CD4-positive, alpha-beta T cell treated with Interleukin-6 at 100 ng/mL for 8 hours (primary cell): ENCODE data around the gene MTA3.
"Not testable (repeated sequence)": the region's sequence is repeated elsewhere in the genome, so short reads cannot be mapped to it uniquely, and the experiment has no call there.

Experiments
- DNase-seq: peaks from one replicate; pipeline ENCODE4 v3.0.0-alpha.2; 2020; ENCODE audit warnings: mixed read lengths, low spot score

The MTA3 gene

DNA sequence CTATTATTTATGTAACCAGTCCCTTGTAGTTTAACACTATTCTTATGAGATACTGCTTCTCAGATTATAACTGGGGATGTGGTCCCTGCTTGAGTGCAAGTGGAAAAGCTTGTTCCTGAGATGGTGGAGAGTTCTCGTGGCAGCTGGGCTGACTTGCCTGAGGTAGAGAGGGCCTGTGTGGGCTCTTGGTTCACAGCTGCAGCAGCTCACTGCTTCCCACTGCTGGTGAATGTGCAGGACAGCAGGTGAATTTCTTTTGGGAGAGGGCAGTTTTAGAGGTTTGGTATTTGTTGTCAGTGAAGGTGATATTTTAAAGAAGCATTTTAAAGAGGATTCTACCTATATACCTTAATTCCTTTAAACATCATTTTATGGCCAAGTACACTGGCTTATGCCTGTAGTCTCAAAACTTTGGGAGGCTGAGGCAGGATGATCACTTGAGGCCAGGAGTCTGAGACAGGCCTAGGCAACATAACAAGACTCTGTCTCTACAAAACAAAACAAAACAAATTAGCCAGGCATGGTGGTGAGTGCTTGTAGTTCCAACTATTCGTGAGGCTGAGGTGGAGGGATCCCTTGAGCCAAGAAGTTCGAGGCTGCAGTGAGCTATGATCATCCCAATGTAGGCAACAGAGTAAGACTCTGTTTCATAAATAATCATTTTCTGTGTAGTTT lies 94.8 kb downstream of the MTA3 start:
- peak; percentile 72 for DNase-seq

DNA sequence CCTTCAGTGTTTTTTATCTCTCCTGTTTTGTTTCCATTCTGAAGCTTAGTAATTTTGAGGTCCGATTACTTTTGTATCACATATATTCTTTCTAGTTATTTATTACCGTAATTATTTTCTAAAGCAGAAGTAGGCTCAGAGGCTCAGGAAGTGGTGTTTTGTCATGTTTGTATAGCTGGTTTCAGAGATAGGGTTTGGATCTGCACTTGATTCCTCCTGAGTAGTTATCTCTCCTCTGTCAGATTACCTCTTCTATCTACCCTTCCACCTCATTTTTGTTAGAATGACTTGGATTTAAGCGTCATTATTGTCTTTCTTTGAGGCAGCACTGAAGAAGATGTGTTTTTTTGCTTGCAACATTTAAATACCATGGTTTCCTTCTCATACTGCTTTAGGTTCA lies 95.4 kb downstream of the MTA3 start:
- DNase-seq: no peak

DNA sequence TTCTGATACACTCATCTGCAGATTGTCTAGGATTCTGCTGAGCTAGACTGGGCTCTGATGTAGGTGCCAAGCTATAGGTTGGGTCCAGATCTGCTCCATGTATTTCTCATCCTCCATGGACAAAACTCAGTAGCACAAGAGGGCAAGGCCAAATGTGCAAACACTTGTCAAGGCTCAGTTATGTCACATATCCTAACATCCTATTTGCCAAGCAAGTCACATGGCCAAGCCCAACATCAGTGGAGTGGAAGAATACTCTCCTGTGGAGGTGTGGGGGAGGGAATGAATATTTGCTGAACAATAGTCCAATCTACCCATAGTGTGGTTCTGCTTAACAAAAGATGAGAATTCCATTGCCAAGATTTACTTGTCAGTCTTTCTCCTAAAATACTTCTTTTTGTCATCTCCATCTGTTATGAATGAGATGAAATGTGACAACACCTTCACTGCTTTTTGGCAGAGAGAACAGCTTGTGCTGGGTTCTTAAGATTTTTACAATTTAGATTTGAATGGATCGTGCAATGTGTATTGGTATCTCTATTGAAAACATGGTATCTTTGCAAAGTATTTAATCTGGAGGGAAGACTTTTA lies 105.7 kb downstream of the MTA3 start:
- DNase-seq: no peak

DNA sequence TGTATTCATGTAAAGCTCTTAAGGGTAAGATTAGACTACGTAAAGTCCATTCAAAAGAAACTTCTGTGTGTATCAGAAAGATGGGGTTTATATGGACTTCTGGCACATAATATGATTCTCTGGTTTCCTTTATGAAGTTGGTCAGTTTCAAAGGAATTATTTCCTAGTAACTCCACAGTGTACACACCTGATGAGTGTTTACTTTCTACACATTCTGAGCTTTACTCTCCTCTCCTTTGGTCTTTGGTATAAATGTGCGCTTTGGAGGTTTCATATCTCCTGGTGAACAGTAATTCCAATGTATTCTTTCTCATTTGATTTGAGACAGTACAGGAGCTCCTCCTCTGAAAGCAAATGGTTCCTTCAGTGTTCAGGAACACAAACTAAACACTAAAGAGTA lies 107.4 kb downstream of the MTA3 start:
- no peak for DNase-seq

DNA sequence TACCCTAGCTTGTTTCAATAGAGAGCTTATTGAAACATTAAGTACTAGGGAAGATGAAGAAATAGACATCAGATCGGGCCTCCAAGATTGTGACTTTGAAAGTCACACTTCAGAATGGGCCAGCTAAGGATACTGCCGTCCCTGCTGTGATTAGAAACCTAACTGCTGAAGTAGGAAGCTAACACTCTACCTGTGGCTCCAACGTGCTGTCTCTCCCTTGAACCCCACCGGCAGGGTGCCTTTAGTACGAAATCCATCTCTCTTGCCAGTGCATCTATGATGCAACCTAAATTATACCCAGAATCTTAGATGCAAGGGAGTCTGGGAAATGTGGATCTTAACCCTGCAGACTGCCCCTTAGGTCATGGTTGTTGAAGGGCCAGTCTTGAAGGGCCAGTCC lies 116.9 kb downstream of the MTA3 start:
- no peak for DNase-seq

DNA sequence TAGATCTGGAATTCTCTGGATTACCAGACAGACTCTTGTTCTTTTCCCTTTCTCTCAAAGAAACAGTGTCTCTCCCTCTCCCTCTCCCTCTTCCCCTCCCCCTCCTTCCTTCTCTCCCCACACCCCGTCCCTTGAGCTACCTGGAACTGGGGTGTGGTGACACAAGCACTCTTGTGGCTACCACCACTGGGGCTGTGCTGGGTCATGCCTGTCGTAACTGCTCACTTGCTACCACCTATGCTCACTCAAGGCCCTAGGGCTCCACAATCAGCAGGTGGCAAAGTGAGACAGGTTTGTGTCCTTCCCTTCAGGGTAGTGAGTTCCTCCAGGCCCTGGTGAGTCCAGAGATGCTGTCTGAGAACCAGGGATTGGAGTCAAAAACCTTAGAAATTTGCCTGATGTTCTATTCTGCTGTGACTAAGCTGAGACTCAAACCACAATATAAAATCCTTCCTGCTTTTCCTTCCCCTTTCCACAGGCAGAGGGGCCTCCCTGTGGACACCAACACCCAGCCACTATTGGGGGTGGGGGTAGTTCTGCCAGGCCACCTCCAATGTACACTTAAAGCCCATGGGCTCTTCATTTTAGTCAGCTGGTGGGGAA lies 124.7 kb downstream of the MTA3 start:
- DNase-seq: no peak

DNA sequence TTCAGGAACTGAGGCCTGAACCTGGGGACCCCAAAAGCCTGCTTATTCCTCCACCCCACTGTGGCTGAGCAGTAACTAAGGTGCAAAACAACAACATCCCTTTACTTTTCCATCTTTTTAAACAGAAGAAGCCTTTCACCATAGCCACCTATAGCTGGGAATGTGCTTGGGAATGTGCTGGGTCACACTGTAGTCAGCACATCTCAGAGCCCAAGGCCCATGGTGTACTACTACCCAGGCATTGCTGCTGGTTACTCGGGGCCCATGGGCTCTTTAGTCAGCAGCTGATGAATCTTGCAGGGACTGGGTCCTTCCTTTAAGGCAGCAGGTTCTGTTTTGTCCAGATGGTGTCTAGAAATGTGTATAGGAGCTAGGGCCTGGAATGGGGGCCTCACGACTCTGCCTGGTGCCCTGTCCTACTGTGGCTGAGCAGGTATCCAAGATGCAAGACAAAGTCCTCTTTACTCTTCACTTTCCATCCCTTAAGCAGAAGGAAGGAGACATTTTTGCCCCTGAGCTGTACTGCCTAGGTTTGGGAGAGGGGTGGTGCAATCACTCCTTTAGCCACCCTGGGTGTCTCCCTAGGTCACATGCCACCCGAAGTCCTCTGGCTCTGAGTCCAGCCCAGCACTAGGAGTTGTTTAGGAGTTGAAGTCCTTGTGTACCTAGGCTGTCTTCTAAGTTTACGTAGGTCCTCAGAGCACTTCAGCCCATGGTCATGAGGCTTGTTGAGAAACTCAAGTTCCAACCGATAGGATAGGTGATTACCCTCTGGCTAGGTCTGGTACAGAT lies 125.5 kb downstream of the MTA3 start:
- no peak for DNase-seq

DNA sequence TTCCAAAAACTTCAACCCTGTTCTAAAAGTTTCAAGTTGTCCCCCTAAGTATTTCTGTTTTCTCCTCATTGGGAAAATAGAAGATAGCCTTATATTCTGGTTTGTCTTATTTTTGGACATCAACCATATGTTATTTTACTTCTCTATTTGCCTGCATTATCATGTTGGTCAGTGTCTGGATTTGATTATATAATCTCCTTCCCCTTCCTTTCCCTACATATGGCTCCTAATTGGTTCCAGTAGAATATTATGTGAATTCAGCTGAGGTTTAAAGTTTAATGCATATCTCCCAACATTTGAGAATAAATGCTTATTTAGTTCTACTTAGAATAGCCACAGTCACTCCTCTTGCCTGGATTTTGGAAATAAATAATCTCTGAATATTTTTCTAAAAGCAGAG lies 128.6 kb downstream of the MTA3 start:
- no peak for DNase-seq

DNA sequence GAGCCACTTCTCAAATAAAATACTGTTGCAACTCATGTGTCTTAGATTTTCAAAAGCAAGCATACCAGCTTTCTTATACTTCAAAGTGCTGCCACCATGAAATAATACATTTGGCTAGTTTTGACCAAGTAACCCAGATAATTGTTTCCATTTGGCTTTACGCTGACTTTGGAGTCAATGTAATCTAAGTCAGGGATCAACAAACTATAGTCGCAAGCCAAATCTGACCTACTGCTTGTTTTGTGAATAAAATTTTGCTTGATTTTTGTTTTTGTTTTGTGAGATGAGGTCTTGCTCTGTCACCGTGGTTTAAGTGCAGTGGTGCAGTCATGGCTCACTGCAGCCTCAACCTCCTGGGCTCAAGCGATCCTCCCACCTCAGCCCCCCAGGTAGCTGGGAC lies 130.5 kb downstream of the MTA3 start:
- DNase-seq: no peak

DNA sequence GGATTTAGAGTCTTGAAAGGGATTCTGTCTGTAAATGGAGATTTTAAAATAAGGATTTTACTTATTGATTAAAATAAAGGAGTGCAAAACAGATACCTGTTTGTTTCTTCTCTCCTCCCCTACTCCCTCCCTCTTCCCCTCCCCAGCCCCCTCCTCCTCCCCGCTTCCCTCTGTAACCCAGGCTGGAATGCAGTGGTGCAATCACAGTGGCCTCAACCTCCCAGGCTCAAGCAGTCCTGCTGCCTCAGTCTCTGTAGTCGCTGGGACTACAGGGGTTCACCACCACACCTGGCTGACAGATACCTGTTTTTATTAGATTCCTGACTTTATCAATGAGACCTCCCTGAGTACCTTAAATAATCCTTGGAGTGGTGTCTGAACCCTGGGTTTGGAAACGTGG lies 138.4 kb downstream of the MTA3 start:
- no peak for DNase-seq

DNA sequence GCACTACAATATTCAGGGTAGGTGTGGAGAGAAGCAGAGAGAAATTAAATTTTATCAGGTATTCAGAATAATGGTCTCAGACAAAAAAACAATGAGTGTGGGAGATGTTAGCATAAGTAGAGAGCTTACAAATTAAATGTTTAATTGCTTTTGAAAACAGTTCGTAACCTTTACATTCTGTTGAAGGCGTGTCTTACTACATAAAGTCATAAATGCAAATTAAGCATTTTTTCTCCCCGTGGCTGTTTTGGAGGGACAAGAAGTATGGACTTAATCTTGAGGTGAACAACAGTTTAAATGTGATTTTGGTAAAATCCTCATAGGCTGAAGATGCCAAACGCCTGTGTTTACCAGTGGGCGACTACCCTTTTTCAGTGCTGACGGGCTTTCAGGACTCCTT lies 139.7 kb downstream of the MTA3 start:
- DNase-seq: no peak

DNA sequence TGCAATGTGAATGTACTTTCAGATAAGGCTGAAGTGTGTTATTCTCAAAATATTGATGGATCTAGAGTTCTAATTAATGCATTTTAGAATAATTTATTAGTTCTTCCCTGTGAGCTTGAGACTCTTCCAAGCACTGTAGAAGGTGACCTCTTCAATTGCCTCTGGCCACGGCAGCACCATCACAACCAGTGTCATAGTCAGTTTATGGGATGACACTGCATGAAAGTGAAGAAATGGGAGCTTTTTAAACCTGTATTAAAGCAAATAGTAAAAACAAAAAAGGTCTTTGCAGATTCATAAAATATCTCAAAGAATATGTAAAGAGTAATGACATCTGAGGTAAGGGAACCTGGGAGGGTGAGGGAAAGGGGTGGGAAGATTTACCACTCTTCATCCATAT lies 143.5 kb downstream of the MTA3 start:
- DNase-seq: no peak

DNA sequence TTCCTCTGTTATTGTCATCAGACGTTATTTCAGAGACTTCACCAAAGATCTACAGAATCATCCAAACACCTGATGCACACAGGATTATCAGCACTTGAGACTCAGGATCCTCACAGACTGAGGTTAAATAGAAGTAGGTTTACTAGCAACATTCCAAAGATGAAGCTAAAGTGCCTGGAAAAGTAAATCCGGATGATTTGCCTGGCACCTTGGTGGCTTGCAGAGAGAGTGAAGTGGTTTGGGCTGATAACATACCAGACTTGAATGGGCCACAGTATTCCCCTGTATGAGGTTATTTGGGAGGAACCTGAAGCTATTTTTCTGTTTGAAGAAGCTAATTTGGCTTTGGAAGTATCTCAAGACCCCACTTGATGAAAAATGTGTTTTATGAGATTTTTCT lies 144.5 kb downstream of the MTA3 start:
- DNase-seq: no peak

DNA sequence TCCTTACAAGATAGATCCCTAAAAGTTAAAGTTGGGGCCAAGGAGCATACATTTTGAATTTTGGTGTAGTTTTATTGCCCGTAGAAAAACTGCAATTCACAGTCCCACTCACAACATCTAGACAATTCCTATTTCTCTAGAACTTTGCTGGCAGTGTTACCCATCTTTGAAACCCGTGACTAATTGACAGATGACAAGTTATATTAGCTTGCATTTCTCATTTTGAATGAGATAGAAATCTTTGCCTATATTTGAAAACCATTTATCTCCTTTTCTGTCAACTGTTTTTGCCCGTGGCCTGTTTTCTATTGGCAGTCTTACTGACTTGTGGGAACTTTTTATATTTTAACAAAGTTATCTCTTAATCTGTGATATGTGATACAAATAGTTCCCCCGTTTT lies 145.5 kb downstream of the MTA3 start:
- no peak for DNase-seq

DNA sequence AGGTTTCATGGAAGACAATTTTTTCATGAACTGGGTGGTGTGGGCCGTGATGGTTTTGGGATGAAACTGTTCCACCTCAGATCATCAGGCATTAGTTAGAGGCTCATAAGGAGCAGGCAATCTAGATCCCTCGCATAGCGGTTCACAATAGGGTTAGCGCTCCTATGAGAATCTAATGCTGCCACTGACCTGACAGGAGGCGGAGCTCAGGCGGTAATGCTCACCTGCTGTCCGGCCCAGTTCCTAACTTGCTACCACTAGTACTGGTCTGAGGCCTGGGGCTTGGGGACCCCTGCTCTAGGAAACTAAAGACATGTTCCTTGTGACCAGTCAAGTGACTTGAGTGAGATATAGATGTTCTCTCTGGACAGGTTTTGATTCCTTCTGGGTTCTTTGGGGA lies 146.3 kb downstream of the MTA3 start:
- no peak for DNase-seq

DNA sequence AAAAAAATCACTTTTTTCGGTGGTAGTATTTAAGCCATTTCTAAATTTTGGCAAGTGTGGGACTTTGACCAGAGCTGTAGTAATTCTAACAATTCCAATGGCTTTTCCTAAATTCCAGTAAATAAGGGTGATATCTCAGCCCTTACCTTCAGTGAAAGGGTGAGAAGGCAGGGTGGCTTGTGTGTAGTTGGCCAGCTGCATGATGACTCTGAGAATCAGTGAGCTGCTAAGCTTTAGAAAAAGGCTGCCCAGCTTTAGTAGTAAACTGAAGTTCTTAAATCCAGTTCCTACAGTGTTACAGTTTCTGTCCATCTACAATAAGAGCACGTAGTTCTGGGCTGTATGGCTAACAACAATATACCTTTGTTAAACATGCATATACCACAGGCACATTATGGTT lies 153.5 kb downstream of the MTA3 start:
- DNase-seq: no peak

DNA sequence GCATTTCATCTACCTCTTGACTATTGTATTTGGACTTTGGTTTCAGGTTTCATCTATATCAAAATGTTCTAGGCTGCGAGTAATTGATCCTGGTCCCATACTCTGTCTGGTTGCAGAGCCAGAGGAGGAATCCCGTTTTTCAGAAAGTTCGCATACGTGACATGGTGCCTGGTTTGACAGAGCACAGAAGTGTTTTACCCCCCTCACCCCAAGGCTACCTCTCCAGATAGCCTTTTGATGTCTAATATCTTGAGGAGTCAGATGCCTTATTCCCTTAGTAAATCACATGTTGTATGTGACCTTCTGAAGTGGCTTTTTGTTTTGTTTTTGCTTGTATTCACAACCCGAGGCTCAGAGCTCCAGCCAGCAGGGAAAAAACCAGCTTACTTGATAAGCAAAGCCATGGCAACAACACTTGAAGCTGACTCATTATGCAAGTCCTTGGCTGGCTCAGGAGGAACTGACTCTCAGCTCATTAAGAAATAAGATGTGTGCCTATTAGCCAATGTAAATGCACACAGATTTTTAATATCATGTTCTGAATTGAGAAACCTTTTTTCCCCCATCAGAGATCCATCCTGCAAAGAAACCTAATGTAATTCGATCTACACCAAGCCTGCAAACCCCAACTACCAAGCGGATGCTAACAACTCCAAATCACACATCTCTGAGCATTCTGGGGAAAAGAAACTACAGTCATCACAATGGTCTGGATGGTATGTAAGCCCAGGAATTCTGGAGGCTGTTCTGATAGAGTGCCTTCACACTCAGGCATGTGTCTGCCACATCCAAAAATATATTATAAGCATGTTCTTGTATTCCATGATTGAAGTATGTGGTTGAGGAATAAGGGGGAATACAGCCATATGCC lies 154.1 kb downstream of the MTA3 start:
- DNase-seq: no peak

DNA sequence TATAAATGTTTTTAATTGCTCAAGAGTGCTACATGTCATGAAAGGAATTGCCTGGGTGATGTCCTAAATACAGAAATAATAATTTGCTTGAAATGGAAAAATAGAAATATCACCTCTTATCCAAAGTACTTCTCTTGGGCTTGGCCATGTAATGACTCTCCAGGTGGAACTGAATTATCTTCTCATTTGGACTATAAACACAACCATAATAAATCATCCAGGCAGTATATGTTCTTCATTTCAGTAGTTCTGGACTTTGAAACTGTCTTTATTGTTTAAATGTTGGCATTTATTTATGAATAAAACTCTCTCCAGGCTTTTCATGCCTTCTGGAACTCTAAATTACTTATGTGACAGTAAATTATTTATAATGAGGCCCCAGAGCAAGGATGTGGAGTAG lies 155.0 kb downstream of the MTA3 start:
- no peak for DNase-seq

DNA sequence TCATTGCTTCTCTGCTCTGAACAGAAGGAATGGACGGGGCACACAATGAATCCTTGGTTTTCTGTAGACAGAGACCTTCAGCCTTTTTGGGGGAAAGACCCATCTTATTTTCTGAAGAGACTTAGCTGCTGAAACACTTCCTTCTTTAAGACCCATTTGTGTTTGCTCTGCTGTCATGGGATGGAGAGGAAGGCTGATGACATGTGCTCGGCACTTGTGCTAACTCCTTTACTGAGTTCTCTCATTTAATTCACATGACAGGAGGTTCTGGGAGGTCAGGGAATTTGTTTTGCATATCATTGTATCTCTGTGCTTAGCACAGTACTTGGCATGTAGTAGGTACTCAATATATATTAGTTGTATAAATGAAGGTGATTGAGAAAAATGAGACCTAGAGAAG lies 156.5 kb downstream of the MTA3 start:
- no peak for DNase-seq

DNA sequence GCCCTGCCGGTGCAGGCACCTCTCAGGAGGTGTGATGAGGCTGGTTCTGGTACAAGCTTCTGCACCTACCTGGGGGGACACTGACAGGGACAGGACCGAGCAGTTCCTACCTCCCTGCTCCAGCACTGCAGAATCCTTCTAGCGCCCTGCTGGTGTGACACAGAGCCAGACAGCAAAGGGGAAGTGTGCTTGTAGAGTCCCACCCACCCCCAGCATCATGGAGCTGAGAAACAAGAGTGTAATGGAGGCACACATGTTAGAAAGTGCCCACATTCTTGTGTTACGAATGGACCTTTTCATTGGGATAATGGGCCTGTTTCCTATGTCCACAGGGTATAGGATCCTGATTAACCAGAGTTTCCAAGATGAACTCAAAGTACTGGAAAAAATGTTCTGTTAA lies 157.2 kb downstream of the MTA3 start:
- no peak for DNase-seq

DNA sequence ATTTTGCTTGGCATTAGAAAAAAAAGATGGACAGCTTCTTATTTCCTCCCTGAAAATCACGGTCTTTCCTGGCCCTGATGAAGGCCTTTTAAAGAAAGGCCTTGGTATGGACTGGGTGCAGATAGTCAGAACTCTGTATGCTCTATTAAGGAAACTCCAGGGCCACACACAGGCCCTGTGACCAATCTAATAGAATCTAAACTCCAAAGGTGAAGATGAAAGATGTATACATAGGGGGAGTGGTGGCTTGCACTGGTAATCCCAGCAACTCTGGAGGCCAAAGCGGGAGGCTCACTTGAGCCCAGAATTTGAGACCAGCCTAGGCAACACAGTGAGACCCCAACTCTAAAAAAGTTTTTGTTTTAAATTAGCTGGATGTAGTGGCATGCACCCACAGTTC lies 158.2 kb downstream of the MTA3 start:
- no peak for DNase-seq

DNA sequence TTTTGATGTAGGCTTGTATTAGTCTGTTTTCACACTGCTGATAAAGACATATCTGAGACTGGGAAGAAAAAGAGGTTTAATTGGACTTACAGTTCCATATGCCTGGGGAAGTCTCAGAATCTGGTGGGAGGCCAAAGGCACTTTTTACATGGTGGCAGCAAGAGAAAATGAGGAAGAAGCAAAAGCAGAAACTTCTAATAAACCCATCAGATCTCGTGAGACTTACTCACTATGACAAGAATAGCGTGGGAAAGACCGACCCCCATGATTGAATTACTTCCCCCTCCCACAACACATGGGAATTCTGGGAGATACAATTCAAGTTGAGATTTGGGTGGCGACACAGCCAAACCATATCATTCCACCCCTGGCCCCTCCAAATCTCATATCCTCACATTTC lies 162.9 kb downstream of the MTA3 start:
- not testable (repeated sequence) for DNase-seq
